Mesendoderm (in vitro differentiated cells): ENCODE results near the gene LTBP2.

Experiments used
- DNase-seq: peaks from one replicate; pipeline ENCODE4 v3.0.0; 2013
- H2AK5ac ChIP-seq: 2 replicates; pipeline ENCODE4 v1.6.1; 2013; ENCODE audit warnings: low read length, inconsistent platforms
- H2BK120ac ChIP-seq: 2 replicates; pipeline ENCODE4 v1.6.1; 2013; ENCODE audit warnings: low read depth, mild to moderate bottlenecking, low read length, moderate library complexity, mixed read lengths
- H2BK15ac ChIP-seq: replicated peaks from 2 replicates; pipeline ENCODE4 v1.6.1; 2013; ENCODE audit warnings: low read depth, mild to moderate bottlenecking, moderate library complexity
- H2BK5ac ChIP-seq: 2 replicates; pipeline ENCODE4 v1.6.1; 2013; ENCODE audit warnings: low read length, inconsistent platforms
- H3K18ac ChIP-seq: 2 replicates; pipeline ENCODE4 v1.6.1; 2013; ENCODE audit warnings: mild to moderate bottlenecking, low read length, mixed read lengths
- H3K23ac ChIP-seq: one replicate; pipeline ENCODE4 v1.6.1; 2013; ENCODE audit warnings: low read length
- H3K27ac ChIP-seq: 2 replicates; pipeline ENCODE4 v1.5.1; 2013; ENCODE audit warnings: low read depth, mild to moderate bottlenecking, inconsistent platforms, low read length, moderate library complexity
- H3K27me3 ChIP-seq: 2 replicates; pipeline ENCODE4 v1.6.1; 2013; ENCODE audit warnings: low read length, control low read depth, mild to moderate bottlenecking, inconsistent platforms; ENCODE audit not compliant: insufficient read depth, poor library complexity
- H3K36me3 ChIP-seq: 2 replicates; pipeline ENCODE4 v1.6.1; 2013; ENCODE audit warnings: low read length, inconsistent platforms; ENCODE audit not compliant: control insufficient read depth, insufficient read depth
- H3K4ac ChIP-seq: one replicate; pipeline ENCODE4 v1.6.1; 2013; ENCODE audit warnings: low read depth, mild to moderate bottlenecking, low read length, moderate library complexity
- H3K4me1 ChIP-seq: 2 replicates; pipeline ENCODE4 v1.6.1; 2013; ENCODE audit warnings: low read depth, low read length, inconsistent platforms; ENCODE audit not compliant: control insufficient read depth
- H3K4me2 ChIP-seq: 2 replicates; pipeline ENCODE4 v1.6.1; 2013; ENCODE audit warnings: low read length
- H3K4me3 ChIP-seq: 2 replicates; pipeline ENCODE4 v1.5.1; 2013; ENCODE audit warnings: mild to moderate bottlenecking, low read length
- H3K56ac ChIP-seq: one replicate; pipeline ENCODE4 v1.6.1; 2013; ENCODE audit warnings: low read length
- H3K79me1 ChIP-seq: 2 replicates; pipeline ENCODE4 v1.6.1; 2013; ENCODE audit warnings: low read length, inconsistent platforms
- H3K79me2 ChIP-seq: 2 replicates; pipeline ENCODE4 v1.6.1; 2013; ENCODE audit warnings: mild to moderate bottlenecking, low read length; ENCODE audit not compliant: control insufficient read depth, insufficient read depth
- H3K9ac ChIP-seq: 2 replicates; pipeline ENCODE4 v1.6.1; 2013; ENCODE audit warnings: low read length, inconsistent platforms
- H4K5ac ChIP-seq: one replicate; pipeline ENCODE4 v1.6.1; 2013; ENCODE audit warnings: low read length
- H4K8ac ChIP-seq: one replicate; pipeline ENCODE4 v1.6.1; 2013; ENCODE audit warnings: low read depth, mild to moderate bottlenecking, control low read depth, low read length, moderate library complexity
- WGBS: extraction: QIAGEN DNeasy Blood & Tissue Kit; methylation state at CpG from one replicate; pipeline ENCODE4 v1.1.7; 2013; ENCODE audit warnings: low lambda C conversion rate, missing lambda C conversion rate; ENCODE audit not compliant: insufficient coverage; ENCODE audit errors: extremely low coverage; 5-methylcytosine and 5-hydroxymethylcytosine counted together

LTBP2 gene

GRCh38 chr14:74555476-74556050 lies 56.5 kb downstream of the LTBP2 start:
- Histone ChIP-seq H2BK15ac (no peak overlapping the region), H4K5ac (no peak overlapping the region), H3K4me1 (peaks cover 5% of the 10 kb centered on the region), H3K4ac (no peak overlapping the region), H3K79me2 (no peaks in the 10 kb centered on the region), H3K36me3 (no peaks in the 10 kb centered on the region), H3K23ac (no peak overlapping the region), H3K27me3 (no peaks in the 10 kb centered on the region), H3K4me3 (no peak overlapping the region), H2AK5ac (no peak overlapping the region), H3K9ac (no peak overlapping the region), H3K18ac (no peak overlapping the region), H3K79me1 (no peaks in the 10 kb centered on the region), H2BK120ac (no peak overlapping the region), H2BK5ac (no peak overlapping the region), H3K56ac (no peak overlapping the region), H3K4me2 (no peak overlapping the region), H3K27ac (no peak overlapping the region), H4K8ac (no peak overlapping the region)
- WGBS: no CpG with 5 or more reads among the region's 15 CpGs
- no peak for DNase-seq

GRCh38 chr14:74554742-74555362 lies 57.2 kb downstream of the LTBP2 start:
- H3K79me2 ChIP-seq: no peaks in the 10 kb centered on the region
- H4K8ac ChIP-seq: no peak overlapping the region
- no peak overlapping the region for H3K18ac ChIP-seq
- no peak overlapping the region for H2BK15ac ChIP-seq
- H3K36me3 ChIP-seq: no peaks in the 10 kb centered on the region
- H3K56ac ChIP-seq: no peak overlapping the region
- no peak overlapping the region for H3K4me3 ChIP-seq
- no peak overlapping the region for H2BK120ac ChIP-seq
- no peak overlapping the region for H3K4me2 ChIP-seq
- H4K5ac ChIP-seq: no peak overlapping the region
- H3K27me3 ChIP-seq: no peaks in the 10 kb centered on the region
- no peak overlapping the region for H3K27ac ChIP-seq
- H2AK5ac ChIP-seq: no peak overlapping the region
- H3K23ac ChIP-seq: no peak overlapping the region
- H2BK5ac ChIP-seq: no peak overlapping the region
- no peak for DNase-seq
- no peak overlapping the region for H3K4ac ChIP-seq
- peaks cover 5% of the 10 kb centered on the region for H3K4me1 ChIP-seq
- WGBS: no CpG with 5 or more reads among the region's 8 CpGs
- no peaks in the 10 kb centered on the region for H3K79me1 ChIP-seq
- no peak overlapping the region for H3K9ac ChIP-seq

- Histone ChIP-seq H3K4me1 (peaks cover 5% of the 10 kb centered on the region), H2AK5ac (no peak overlapping the region), H3K23ac (no peak overlapping the region), H2BK5ac (no peak overlapping the region), H4K5ac (no peak overlapping the region), H3K27me3 (no peaks in the 10 kb centered on the region), H2BK120ac (no peak overlapping the region), H3K9ac (no peak overlapping the region), H3K4me2 (no peak overlapping the region), H2BK15ac (no peak overlapping the region), H3K79me1 (no peaks in the 10 kb centered on the region), H3K36me3 (no peaks in the 10 kb centered on the region), H3K56ac (no peak overlapping the region), H3K4ac (no peak overlapping the region), H4K8ac (no peak overlapping the region), H3K27ac (no peak overlapping the region), H3K4me3 (no peak overlapping the region), H3K79me2 (no peaks in the 10 kb centered on the region), H3K18ac (no peak overlapping the region)
- DNase-seq: no peak
- WGBS: no CpG with 5 or more reads among the region's 6 CpGs
Observed at GRCh38 chr14:74552623-74553022, 59.4 kb downstream of the LTBP2 start.

- no peaks in the 10 kb centered on the region for H3K79me2 ChIP-seq
- no CpG with 5 or more reads among the region's 21 CpGs for WGBS
Observed at GRCh38 chr14:74551431-74552371, 60.3 kb downstream of the LTBP2 start.

GRCh38 chr14:74551001-74551400 lies 61.0 kb downstream of the LTBP2 start:
- no peak for DNase-seq
- Histone ChIP-seq H3K79me1 (no peaks in the 10 kb centered on the region), H3K18ac (no peak overlapping the region), H2BK5ac (no peak overlapping the region), H3K56ac (no peak overlapping the region), H2BK15ac (no peak overlapping the region), H4K5ac (no peak overlapping the region), H3K4ac (no peak overlapping the region), H3K36me3 (no peaks in the 10 kb centered on the region), H3K27me3 (no peaks in the 10 kb centered on the region), H4K8ac (no peak overlapping the region), H3K27ac (no peak overlapping the region), H3K4me3 (no peak overlapping the region), H2AK5ac (no peak overlapping the region), H3K4me2 (no peak overlapping the region), H2BK120ac (no peak overlapping the region), H3K23ac (no peak overlapping the region), H3K4me1 (peaks cover 5% of the 10 kb centered on the region), H3K79me2 (no peaks in the 10 kb centered on the region), H3K9ac (no peak overlapping the region)
- WGBS: no CpG with 5 or more reads among the region's 11 CpGs

More at GRCh38 chr14:74551431-74552371, 60.3 kb downstream of the LTBP2 start:
- H3K27me3 ChIP-seq: no peaks in the 10 kb centered on the region
- H4K8ac ChIP-seq: no peak overlapping the region
- H2BK5ac ChIP-seq: no peak overlapping the region
- no peak overlapping the region for H3K4me2 ChIP-seq
- no peak overlapping the region for H3K4me3 ChIP-seq
- no peak overlapping the region for H3K23ac ChIP-seq
- no peak overlapping the region for H2BK15ac ChIP-seq
- H3K4me1 ChIP-seq: peaks cover 5% of the 10 kb centered on the region
- H3K36me3 ChIP-seq: no peaks in the 10 kb centered on the region
- no peak overlapping the region for H4K5ac ChIP-seq
- H3K27ac ChIP-seq: no peak overlapping the region
- H2AK5ac ChIP-seq: no peak overlapping the region
- no peak overlapping the region for H2BK120ac ChIP-seq
- H3K56ac ChIP-seq: no peak overlapping the region
- DNase-seq: peak; percentile 45
- H3K79me1 ChIP-seq: no peaks in the 10 kb centered on the region
- H3K18ac ChIP-seq: no peak overlapping the region
- H3K9ac ChIP-seq: no peak overlapping the region
- no peak overlapping the region for H3K4ac ChIP-seq
